Natural killer cell (primary cell): Measurements from ENCODE around the gene SRSF3. TPM values are rescaled to one million over a fixed set of nuclear protein-coding genes. Genes with fewer than 3 reads are reported as not detected.

ENCODE experiments used
- ATAC-seq, 3 donors: fragments of 150-1000 bp in 2 of 3; fragments of 200-7000 bp in 1 of 3; cut with Tn5 transposase; 1 replicate in 1 of 3; 2 replicates in 2 of 3; pipeline ENCODE4 v1.10.0; 2021; ENCODE audit warnings: mild to moderate bottlenecking in 2 of 3, moderate library complexity in 2 of 3
- DNase-seq, 2 donors: peaks; one replicate each; pipeline versions ENCODE4 v3.0.0 to v3.0.0-alpha.2; 2013 to 2021; ENCODE audit warnings: mixed read lengths in 1 of 2
- H3K27ac ChIP-seq: one replicate; pipeline ENCODE4 v1.5.1; 2013; ENCODE audit warnings: mild to moderate bottlenecking, low read length
- H3K27me3 ChIP-seq: one replicate; pipeline ENCODE4 v1.6.1; 2013; ENCODE audit warnings: low read length; ENCODE audit not compliant: control insufficient read depth, insufficient read depth
- H3K36me3 ChIP-seq: one replicate; pipeline ENCODE4 v1.6.1; 2013; ENCODE audit warnings: low read length; ENCODE audit not compliant: control insufficient read depth, insufficient read depth
- H3K4me1 ChIP-seq: one replicate; pipeline ENCODE4 v1.6.1; 2013; ENCODE audit warnings: low read length; ENCODE audit not compliant: control insufficient read depth, insufficient read depth
- H3K4me3 ChIP-seq: one replicate; pipeline ENCODE4 v1.5.1; 2013; ENCODE audit warnings: low read length
- H3K9me3 ChIP-seq: one replicate; pipeline ENCODE4 v1.6.1; 2013; ENCODE audit warnings: low read length; ENCODE audit not compliant: control insufficient read depth, insufficient read depth
- H3K27ac Mint-ChIP-seq, 2 donors: one replicate each; pipeline ENCODE4 v1.8.0; 2022; ENCODE audit warnings: mild to moderate bottlenecking in 2 of 2, mixed read lengths in 2 of 2, moderate library complexity in 1 of 2
- H3K27me3 Mint-ChIP-seq, 2 donors: one replicate each; pipeline ENCODE4 v1.8.0; 2022; ENCODE audit warnings: low read depth in 2 of 2, mixed read lengths in 2 of 2
- H3K36me3 Mint-ChIP-seq: one replicate; pipeline ENCODE4 v1.8.0; 2022; ENCODE audit warnings: mixed read lengths
- H3K4me1 Mint-ChIP-seq, 2 donors: one replicate each; pipeline ENCODE4 v1.8.0; 2022; ENCODE audit warnings: mixed read lengths in 2 of 2
- H3K4me3 Mint-ChIP-seq: one replicate; pipeline ENCODE4 v1.8.0; 2022; ENCODE audit warnings: mild to moderate bottlenecking, moderate library complexity, mixed read lengths
- H3K9me3 Mint-ChIP-seq, 2 donors: one replicate each; pipeline ENCODE4 v1.8.0; 2022; ENCODE audit warnings: mixed read lengths in 2 of 2
- CTCF ChIP-seq: fragments of 200-600 bp; IDR thresholded peaks from one replicate; pipeline ENCODE4 v1.8.0; 2022; ENCODE audit warnings: antibody characterized with exemption
- WGBS: methylation state at CpG from one replicate; pipeline ENCODE4 v1.1.7; 2013; ENCODE audit warnings: missing lambda C conversion rate; ENCODE audit not compliant: insufficient coverage; 5-methylcytosine and 5-hydroxymethylcytosine counted together
- intact Hi-C: fragments of 100-400 bp; cut with micrococcal nuclease; formaldehyde crosslinking; loops from one replicate; pipeline ENCODE4 v1.14.2; 2022
- total RNA-seq, 4 donors: library from RNA; stranded (reverse); fragments of 120-200 nt in 1 of 4; gene quantifications; one replicate each; pipeline versions ENCODE4 v1.2.3 to v1.2.4, GENCODE V29; 2013 to 2022

SRSF3 gene
- total RNA-seq, 3 donors from 2014 or later (not counting 1 experiment from before 2014, with no cell fraction given), result 445 to 526 (median 447) TPM

GRCh38 chr6:36624461-36625157 is 30.4 kb downstream of the SRSF3 start:
- H3K27me3 ChIP-seq, result no peaks in the 10 kb centered on the region
- H3K27ac Mint-ChIP-seq, result no peak overlapping the region
- H3K4me1 ChIP-seq, result peaks cover 14% of the 10 kb centered on the region
- intact Hi-C loops, result no loop called here
- H3K4me3 ChIP-seq, result no peak overlapping the region
- no peaks in the 10 kb centered on the region for H3K9me3 ChIP-seq
- no peaks in the 10 kb centered on the region for H3K9me3 Mint-ChIP-seq
- 88% methylated on average over 9 of the region's 11 CpGs for WGBS
- H3K36me3 ChIP-seq, result no peaks in the 10 kb centered on the region
- peaks cover 0 to 14% of the 10 kb centered on the region in 2 donors for H3K4me1 Mint-ChIP-seq
- H3K36me3 Mint-ChIP-seq, result no peaks in the 10 kb centered on the region
- H3K4me3 Mint-ChIP-seq, result no peak overlapping the region
- ATAC-seq (no peak), DNase-seq (no peak)
- H3K27me3 Mint-ChIP-seq, result peaks cover 0 to 2% of the 10 kb centered on the region in 2 donors
- H3K27ac ChIP-seq, result no peak overlapping the region
- TF ChIP-seq CTCF, result no peak

GRCh38 chr6:36625158-36625919 is 31.2 kb downstream of the SRSF3 start:
- H3K27me3 ChIP-seq, result no peaks in the 10 kb centered on the region
- Mint-ChIP-seq H3K36me3 (no peaks in the 10 kb centered on the region), H3K9me3 (no peaks in the 10 kb centered on the region), H3K27ac (no peak overlapping the region), H3K27me3 (peaks cover 0 to 2% of the 10 kb centered on the region in 2 donors), H3K4me3 (no peak overlapping the region), H3K4me1 (peaks cover 0 to 14% of the 10 kb centered on the region in 2 donors)
- peaks cover 14% of the 10 kb centered on the region for H3K4me1 ChIP-seq
- H3K27ac ChIP-seq, result no peak overlapping the region
- H3K9me3 ChIP-seq, result no peaks in the 10 kb centered on the region
- H3K4me3 ChIP-seq, result no peak overlapping the region
- WGBS, result 51% methylated on average over 3 of the region's 5 CpGs
- intact Hi-C loops, result no loop called here
- no peak for DNase-seq
- no peaks in the 10 kb centered on the region for H3K36me3 ChIP-seq
- no peak for TF ChIP-seq CTCF
- ATAC-seq, result no peak

- Mint-ChIP-seq H3K36me3 (no peaks in the 10 kb centered on the region), H3K9me3 (no peaks in the 10 kb centered on the region), H3K4me3 (no peak overlapping the region), H3K27ac (no peak overlapping the region), H3K27me3 (peaks cover 0 to 2% of the 10 kb centered on the region in 2 donors), H3K4me1 (peaks cover 0 to 14% of the 10 kb centered on the region in 2 donors)
- ATAC-seq, result no peak
- H3K9me3 ChIP-seq, result no peaks in the 10 kb centered on the region
- no peak for TF ChIP-seq CTCF
- intact Hi-C loops, result no loop called here
- H3K27me3 ChIP-seq, result no peaks in the 10 kb centered on the region
- no peak overlapping the region for H3K4me3 ChIP-seq
- no peak for DNase-seq
- peaks cover 14% of the 10 kb centered on the region for H3K4me1 ChIP-seq
- no peaks in the 10 kb centered on the region for H3K36me3 ChIP-seq
- 94% methylated on average over 3 of the region's 3 CpGs for WGBS
- no peak overlapping the region for H3K27ac ChIP-seq
Measured at GRCh38 chr6:36626636-36627035, 32.5 kb downstream of the SRSF3 start.
